Thyroid gland (tissue), 4 donors: Measurements from ENCODE around the gene SOCS3.

ENCODE experiments used
- POLR2A ChIP-seq, 2 donors: fragments of 450-650 bp; IDR thresholded peaks; one replicate each; pipeline ENCODE4 v1.6.1; 2017; ENCODE audit warnings: antibody characterized with exemption in 2 of 2, mild to moderate bottlenecking in 2 of 2, moderate library complexity in 1 of 2
- TF ChIP-seq, protein P1 (sequence below), 6 experiments: fragments of 200-600 bp in 3 of 6; fragments of 450-650 bp in 3 of 6; sonication (generic) in 3 of 6; IDR thresholded peaks; one replicate each; pipeline ENCODE4 v1.5.1; 2016 to 2019; ENCODE audit warnings: antibody characterized with exemption in 6 of 6, mild to moderate bottlenecking in 2 of 6, inconsistent platforms in 1 of 6, moderate library complexity in 1 of 6

DNA sequence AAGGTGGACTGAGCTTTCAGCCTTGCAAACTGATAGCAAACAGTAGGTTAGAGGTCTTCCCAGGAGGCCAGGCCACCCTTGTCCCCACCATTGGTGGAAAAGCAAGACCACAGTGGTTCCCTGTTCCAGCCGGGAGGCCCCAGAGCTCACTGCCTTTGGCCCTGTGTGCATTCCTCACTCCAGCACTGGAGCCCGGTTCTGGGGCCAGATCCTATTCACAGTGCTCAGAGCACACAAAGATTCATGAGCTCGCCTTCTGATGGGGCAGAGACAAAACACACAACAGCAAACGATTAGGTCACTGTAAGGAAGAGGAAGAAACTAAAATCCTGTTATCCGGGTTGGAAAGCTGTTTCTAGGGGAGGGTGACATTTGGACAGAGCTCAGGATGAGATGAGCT, 13.0 kb upstream of the SOCS3 start:
- no peak for TF ChIP-seq POLR2A (IDR thresholded peaks at IDR 0.05)
- TF ChIP-seq, protein P1, sequence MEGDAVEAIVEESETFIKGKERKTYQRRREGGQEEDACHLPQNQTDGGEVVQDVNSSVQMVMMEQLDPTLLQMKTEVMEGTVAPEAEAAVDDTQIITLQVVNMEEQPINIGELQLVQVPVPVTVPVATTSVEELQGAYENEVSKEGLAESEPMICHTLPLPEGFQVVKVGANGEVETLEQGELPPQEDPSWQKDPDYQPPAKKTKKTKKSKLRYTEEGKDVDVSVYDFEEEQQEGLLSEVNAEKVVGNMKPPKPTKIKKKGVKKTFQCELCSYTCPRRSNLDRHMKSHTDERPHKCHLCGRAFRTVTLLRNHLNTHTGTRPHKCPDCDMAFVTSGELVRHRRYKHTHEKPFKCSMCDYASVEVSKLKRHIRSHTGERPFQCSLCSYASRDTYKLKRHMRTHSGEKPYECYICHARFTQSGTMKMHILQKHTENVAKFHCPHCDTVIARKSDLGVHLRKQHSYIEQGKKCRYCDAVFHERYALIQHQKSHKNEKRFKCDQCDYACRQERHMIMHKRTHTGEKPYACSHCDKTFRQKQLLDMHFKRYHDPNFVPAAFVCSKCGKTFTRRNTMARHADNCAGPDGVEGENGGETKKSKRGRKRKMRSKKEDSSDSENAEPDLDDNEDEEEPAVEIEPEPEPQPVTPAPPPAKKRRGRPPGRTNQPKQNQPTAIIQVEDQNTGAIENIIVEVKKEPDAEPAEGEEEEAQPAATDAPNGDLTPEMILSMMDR (IDR thresholded peaks at IDR 0.05): no peak
